WI38 (cell line): ENCODE data around the gene CROCC2.

ENCODE experiments used
- H3K4me3 ChIP-seq: 2 replicates; pipeline ENCODE4 v1.5.1; 2011; ENCODE audit warnings: low read depth, mild to moderate bottlenecking, control low read depth, low read length
- TF ChIP-seq, protein P1 (sequence below): IDR thresholded peaks from 2 replicates; pipeline ENCODE4 v1.5.1; 2012; ENCODE audit warnings: low read depth, mild to moderate bottlenecking, control low read depth, low read length

Gene CROCC2

DNA sequence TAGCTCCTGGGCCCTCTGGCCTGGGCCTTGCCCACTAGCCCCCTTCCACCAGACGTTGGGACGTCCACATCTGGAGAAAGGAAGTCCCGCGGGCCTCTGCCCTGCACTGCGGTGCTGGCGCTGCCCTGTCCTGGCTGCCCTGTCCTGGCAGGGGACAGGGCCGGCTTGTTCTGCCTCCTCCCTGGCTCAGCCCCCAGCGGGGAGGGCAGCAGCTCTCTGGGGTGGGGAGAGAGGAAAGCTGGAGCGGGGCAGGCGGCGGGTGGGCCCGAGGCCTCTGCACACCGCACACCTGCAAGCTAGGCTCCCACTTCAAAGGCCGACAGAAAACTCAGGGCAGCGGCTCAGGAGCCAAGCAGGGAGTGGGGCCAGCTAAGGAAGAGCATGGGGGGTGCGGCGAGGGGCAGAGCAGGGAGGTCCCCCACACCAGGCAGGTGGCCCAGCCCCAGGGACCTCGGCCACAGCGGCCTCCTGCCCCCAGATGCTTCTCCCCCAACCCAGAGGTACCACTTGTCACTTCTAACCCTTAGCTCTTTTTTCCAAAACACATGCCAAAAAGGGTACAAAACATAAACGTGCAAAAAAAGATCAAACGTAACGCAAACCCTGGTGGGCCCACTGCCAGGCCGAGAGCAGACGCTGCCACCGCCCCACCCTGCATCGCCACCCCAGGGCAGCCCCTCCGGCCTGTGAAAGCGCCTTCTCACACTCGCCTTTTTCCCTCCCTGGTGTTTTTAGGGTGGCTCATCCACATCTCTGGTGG, 105.8 kb downstream of the CROCC2 start:
- TF ChIP-seq, protein P1, sequence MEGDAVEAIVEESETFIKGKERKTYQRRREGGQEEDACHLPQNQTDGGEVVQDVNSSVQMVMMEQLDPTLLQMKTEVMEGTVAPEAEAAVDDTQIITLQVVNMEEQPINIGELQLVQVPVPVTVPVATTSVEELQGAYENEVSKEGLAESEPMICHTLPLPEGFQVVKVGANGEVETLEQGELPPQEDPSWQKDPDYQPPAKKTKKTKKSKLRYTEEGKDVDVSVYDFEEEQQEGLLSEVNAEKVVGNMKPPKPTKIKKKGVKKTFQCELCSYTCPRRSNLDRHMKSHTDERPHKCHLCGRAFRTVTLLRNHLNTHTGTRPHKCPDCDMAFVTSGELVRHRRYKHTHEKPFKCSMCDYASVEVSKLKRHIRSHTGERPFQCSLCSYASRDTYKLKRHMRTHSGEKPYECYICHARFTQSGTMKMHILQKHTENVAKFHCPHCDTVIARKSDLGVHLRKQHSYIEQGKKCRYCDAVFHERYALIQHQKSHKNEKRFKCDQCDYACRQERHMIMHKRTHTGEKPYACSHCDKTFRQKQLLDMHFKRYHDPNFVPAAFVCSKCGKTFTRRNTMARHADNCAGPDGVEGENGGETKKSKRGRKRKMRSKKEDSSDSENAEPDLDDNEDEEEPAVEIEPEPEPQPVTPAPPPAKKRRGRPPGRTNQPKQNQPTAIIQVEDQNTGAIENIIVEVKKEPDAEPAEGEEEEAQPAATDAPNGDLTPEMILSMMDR = no peak
- H3K4me3 ChIP-seq = no peak overlapping the region

DNA sequence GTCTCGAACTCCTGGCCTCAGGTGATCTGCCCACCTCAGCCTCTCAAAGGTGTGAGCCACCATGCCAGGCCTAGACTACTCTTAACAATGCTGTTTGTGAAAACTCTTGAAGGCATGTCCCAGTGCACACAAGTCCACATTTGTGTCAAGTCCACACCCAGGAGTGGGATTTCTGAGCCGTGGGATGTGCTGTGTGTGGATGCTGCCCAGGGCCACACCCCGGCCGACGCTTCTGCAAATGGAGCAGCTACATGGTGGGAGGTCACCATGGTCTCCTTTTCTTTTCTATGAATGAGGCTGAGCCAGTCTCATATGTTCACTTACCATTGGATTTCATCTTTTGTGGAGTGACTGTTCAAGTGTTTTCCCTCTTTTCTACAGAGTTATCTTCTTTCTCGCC, 108.1 kb downstream of the CROCC2 start:
- TF ChIP-seq, protein P1 = no peak

DNA sequence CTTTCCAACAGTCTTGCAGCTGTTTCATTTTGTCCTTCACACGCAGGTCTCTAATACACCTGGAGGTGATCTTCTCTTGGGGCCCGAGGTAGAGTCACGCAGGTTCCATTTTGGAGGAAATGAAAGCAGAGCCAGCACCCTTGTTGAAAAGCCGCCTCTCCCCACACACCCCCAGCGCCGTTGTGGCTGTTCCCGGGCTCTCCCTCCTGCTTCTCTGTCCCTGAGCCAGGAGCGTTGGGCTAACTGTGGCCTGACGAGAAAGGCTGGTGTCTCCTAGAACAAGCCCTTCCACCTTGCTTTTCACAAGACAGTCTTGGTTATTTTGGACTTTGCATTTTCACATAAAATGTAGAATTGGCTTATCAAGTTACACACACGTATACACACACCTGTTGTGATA, 108.6 kb downstream of the CROCC2 start:
- TF ChIP-seq, protein P1 = no peak
- no peak overlapping the region for H3K4me3 ChIP-seq

More for the DNA sequence above, 108.1 kb downstream of the CROCC2 start:
- no peak overlapping the region for H3K4me3 ChIP-seq

DNA sequence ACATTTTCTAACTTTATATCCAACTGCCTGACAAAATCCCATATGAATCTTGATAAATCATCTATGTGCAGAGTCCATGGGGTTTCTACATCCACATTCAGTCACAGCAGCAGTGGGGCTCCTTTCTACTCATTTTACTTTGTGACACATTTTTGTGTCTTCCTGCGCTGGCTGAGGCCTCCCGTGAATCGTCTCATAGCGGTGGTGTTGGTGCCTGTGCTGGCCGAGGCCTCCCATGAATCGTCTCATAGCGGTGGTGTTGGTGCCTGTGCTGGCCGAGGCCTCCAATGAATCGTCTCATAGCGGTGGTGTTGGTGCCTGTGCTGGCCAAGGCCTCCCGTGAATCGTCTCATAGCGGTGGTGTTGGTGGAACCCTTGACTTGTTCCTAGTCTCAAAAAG, 109.3 kb downstream of the CROCC2 start:
- H3K4me3 ChIP-seq = no peak overlapping the region
- TF ChIP-seq, protein P1 = no peak

DNA sequence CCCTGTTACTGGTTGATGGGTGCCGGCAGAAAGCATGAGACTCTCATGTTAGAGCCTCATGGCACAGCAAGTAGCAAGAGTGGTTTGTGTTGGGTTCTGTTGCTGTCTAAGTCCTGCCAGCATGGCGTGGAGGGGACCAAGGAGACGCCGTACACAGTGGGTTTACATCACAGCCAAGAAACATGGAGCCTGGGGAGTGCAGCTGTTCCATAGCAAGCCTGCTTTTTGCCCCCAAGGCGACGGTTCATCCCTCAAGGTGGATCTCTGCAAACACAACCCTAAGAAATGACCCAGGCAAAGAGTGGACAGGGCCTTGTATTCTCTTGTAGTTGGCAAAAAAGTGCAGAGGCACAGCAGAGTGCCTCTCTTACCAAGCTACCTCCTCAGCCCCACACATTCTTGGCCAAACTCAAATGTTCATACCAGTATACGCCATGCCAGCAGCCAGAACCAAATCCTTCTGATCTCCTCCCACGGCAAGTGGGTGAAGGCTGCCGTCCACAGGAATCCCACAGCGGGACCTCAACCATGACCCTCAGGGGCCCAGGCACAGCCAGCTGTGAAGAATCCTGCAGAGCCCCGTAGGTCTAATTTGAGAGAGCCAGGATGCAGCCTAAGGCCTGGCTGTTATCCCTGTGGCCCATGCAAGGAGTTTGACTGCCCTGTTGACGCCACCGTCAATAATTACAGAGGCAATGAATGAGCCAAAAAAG, 111.2 kb downstream of the CROCC2 start:
- no peak overlapping the region for H3K4me3 ChIP-seq
- TF ChIP-seq, protein P1 = no peak

DNA sequence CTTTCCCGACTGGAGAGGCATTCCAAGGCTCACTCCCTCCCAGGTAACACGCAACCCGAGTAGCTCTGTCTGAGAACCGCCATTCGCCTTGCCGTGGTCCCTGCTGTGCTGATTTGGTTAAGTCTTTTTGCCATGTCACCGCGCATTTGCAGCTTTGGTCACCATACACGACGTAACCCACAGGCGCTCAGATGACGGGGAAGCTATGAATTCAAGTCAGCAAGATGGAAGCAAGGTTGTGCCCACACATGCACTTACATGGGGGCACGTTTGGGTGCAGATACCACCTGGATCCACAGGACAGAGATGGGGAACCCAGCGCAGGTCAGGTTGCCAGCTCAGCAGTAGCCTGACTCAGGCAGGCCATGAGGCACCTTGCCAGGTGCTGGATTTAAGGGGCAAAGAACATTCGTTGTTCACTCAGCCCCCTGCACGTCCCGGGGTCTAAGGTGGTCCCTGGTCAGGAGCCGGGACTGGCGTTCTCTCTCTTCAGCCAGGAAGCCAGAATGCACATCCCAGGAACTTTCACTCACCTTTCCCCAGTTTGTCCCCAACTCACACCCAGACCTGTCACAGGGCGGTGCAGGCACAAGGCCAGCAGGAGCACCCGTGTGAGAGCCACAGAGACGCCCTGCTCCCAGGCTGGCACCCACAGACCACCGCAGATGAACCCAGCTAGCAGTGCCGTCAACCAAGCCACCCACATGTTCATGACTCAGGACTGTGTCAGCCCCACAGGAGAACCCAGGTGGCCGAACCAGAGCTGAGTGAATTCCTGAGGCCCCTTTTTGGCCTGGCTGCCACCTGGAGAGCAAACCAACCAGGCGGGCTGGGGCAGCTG, 112.1 kb downstream of the CROCC2 start:
- H3K4me3 ChIP-seq = no peak overlapping the region
- TF ChIP-seq, protein P1 = no peak
